Sigmoid colon (tissue), 4 donors: ENCODE measurements around the gene AGR2.

Source experiments
- POLR2A ChIP-seq, 2 donors: fragments of 450-650 bp; IDR thresholded peaks; one replicate each; pipeline ENCODE4 v1.6.1; 2016; ENCODE audit warnings: antibody characterized with exemption in 2 of 2, mild to moderate bottlenecking in 2 of 2, moderate library complexity in 2 of 2
- POLR2AphosphoS5 ChIP-seq, 4 donors: sonication (generic); formaldehyde crosslinking; IDR thresholded peaks; one replicate each; pipeline ENCODE4 v1.6.1; 2017; ENCODE audit warnings: antibody characterized with exemption in 4 of 4
- TF ChIP-seq, protein P1 (sequence below), 4 experiments: fragments of 450-650 bp in 3 of 4; fragments of 200-600 bp in 1 of 4; IDR thresholded peaks; one replicate each; pipeline ENCODE4 v1.5.1; 2016 to 2019; ENCODE audit warnings: antibody characterized with exemption in 4 of 4, mild to moderate bottlenecking in 3 of 4, moderate library complexity in 2 of 4

DNA sequence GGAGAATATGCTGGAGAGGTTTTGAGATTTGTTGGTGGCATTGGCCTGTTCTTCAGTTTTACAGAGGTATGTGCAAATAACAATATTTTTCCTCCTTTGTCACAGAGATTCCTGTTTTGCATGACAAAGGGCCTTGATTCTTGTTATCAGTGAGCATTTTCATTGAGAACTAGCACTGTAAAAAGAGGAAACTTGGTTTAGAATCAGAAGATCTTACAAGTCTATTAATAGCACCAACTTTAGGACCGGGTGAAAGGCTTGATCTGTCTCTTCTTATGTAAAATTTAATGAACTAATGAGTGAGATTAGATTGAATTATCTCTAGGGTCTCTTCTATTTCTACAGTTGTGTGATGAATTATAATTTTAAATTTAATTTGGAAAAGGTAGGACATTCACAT lies 25.7 kb downstream of the AGR2 start:
- TF ChIP-seq, protein P1, sequence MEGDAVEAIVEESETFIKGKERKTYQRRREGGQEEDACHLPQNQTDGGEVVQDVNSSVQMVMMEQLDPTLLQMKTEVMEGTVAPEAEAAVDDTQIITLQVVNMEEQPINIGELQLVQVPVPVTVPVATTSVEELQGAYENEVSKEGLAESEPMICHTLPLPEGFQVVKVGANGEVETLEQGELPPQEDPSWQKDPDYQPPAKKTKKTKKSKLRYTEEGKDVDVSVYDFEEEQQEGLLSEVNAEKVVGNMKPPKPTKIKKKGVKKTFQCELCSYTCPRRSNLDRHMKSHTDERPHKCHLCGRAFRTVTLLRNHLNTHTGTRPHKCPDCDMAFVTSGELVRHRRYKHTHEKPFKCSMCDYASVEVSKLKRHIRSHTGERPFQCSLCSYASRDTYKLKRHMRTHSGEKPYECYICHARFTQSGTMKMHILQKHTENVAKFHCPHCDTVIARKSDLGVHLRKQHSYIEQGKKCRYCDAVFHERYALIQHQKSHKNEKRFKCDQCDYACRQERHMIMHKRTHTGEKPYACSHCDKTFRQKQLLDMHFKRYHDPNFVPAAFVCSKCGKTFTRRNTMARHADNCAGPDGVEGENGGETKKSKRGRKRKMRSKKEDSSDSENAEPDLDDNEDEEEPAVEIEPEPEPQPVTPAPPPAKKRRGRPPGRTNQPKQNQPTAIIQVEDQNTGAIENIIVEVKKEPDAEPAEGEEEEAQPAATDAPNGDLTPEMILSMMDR (IDR thresholded peaks at IDR 0.05): no peak
- no peak for TF ChIP-seq POLR2A (IDR thresholded peaks at IDR 0.05)
- TF ChIP-seq POLR2AphosphoS5 (IDR thresholded peaks at IDR 0.05): no peak
